GM06990 (cell line): Measurements from ENCODE around the gene ZNF214.

Experiments used
- DNase-seq: peaks from one replicate; pipeline ENCODE4 v3.0.0-alpha.2; 2011; ENCODE audit not compliant: insufficient read length; ENCODE audit errors: extremely low read depth
- H3K27me3 ChIP-seq: replicated peaks from 2 replicates; pipeline ENCODE4 v1.6.0; 2011; ENCODE audit warnings: low read length; ENCODE audit not compliant: control insufficient read depth, insufficient read depth
- H3K36me3 ChIP-seq: 2 replicates; pipeline ENCODE4 v1.5.1; 2011; ENCODE audit warnings: low read length; ENCODE audit not compliant: control insufficient read depth, insufficient read depth
- H3K4me3 ChIP-seq: replicated peaks from 2 replicates; pipeline ENCODE4 v1.5.1; 2011; ENCODE audit warnings: low read depth, mild to moderate bottlenecking, control low read depth, low read length
- TF ChIP-seq, protein P1 (sequence below): IDR thresholded peaks from 2 replicates; pipeline ENCODE4 v1.5.1; 2011; ENCODE audit warnings: low read length, control low read depth, mild to moderate bottlenecking, inconsistent platforms; ENCODE audit not compliant: insufficient read depth, poor library complexity, severe bottlenecking

Gene ZNF214

DNA sequence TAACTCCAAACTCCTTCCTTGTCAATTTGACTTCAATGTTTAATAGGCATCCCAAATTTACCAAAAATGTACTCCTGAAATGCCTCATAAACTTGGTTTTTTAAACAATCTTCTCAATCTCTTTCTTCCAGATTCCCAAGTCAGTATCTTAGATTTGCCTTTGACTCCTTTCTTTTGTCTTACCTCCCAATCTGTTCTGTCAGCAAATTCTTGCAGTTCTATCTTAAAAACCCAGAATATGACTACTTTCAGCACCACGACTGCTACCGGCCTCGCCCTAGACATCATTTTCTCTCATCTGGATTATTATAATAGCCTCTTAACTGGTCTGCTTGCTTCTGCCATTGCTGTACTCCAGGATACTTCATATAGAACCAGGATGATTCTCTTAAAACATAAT, 8.0 kb upstream of the ZNF214 start:
- no peaks in the 10 kb centered on the region for H3K27me3 ChIP-seq
- DNase-seq = no peak
- TF ChIP-seq, protein P1, sequence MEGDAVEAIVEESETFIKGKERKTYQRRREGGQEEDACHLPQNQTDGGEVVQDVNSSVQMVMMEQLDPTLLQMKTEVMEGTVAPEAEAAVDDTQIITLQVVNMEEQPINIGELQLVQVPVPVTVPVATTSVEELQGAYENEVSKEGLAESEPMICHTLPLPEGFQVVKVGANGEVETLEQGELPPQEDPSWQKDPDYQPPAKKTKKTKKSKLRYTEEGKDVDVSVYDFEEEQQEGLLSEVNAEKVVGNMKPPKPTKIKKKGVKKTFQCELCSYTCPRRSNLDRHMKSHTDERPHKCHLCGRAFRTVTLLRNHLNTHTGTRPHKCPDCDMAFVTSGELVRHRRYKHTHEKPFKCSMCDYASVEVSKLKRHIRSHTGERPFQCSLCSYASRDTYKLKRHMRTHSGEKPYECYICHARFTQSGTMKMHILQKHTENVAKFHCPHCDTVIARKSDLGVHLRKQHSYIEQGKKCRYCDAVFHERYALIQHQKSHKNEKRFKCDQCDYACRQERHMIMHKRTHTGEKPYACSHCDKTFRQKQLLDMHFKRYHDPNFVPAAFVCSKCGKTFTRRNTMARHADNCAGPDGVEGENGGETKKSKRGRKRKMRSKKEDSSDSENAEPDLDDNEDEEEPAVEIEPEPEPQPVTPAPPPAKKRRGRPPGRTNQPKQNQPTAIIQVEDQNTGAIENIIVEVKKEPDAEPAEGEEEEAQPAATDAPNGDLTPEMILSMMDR = no peak
- H3K36me3 ChIP-seq = no peaks in the 10 kb centered on the region
- H3K4me3 ChIP-seq = no peak overlapping the region

- TF ChIP-seq, protein P1 = no peak
- Histone ChIP-seq H3K36me3 (no peaks in the 10 kb centered on the region), H3K27me3 (no peaks in the 10 kb centered on the region), H3K4me3 (no peak overlapping the region)
- DNase-seq = no peak
These were observed 1.2 kb upstream of the ZNF214 start for GRCh38 chr11:7021318-7021717.

DNA sequence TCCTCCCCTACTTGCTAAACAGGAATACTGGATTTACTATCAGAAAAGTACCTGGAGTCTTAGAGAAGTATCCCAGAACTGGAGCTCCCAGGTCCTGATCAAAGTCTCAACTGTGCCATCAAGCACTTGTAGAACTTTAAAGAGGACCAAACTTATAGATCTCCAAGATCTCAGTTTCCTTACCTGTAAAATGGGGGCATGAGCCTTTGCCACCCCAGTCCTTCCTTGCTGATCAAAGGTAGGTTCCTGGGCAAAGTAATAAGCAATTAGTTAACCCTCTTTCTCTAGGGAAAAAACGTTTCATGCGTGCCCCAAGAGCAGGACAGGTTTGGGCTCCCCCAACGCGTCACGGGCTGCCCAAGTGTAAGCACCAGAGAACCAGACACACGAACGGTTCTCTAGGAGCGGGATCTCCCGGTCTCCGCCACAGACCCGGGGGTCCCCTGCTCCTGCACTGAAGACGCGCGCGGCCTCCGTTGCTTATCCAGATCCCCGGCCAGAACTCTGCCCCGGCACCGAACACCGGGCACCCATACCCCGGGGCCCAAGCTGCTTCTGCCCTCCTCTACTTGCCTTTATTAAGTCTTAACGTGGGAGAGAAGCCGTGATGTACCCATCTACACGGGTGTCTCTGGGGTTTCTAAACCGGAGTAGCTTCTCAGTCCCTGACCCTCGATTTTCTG, 505 bp downstream of the ZNF214 start:
- TF ChIP-seq, protein P1 = no peak
- no peaks in the 10 kb centered on the region for H3K27me3 ChIP-seq
- no peaks in the 10 kb centered on the region for H3K36me3 ChIP-seq
- DNase-seq = no peak
- H3K4me3 ChIP-seq = peak overlapping the region; percentile 50

- TF ChIP-seq, protein P1 = no peak
- no peak for DNase-seq
- H3K4me3 ChIP-seq = no peak overlapping the region
- H3K36me3 ChIP-seq = no peaks in the 10 kb centered on the region
- H3K27me3 ChIP-seq = no peaks in the 10 kb centered on the region
These were observed 4.1 kb downstream of the ZNF214 start for GRCh38 chr11:7016011-7016410.

DNA sequence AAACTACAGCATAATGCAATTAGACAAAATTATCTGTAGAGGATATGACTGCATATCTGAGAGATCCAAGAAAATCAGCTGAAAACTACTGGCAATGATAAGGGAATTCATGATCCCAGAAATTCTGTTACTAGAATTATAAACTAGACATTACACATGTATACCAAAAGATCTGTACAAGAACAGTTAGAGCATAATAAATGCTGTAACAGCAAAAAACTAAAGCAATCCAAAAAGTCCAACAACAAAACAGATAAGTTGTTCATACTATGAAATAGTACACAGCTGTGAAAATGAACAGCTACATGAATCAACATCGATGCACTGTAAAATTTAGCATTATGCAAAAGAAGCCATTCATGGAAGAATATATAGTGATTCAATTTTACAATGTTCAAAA, 6.0 kb downstream of the ZNF214 start:
- H3K4me3 ChIP-seq = no peak overlapping the region
- no peak for DNase-seq
- no peaks in the 10 kb centered on the region for H3K36me3 ChIP-seq
- TF ChIP-seq, protein P1 = no peak
- no peaks in the 10 kb centered on the region for H3K27me3 ChIP-seq

- no peak for DNase-seq
- Histone ChIP-seq H3K27me3 (no peaks in the 10 kb centered on the region), H3K4me3 (no peak overlapping the region), H3K36me3 (no peaks in the 10 kb centered on the region)
- TF ChIP-seq, protein P1 = no peak
These were observed 15.7 kb downstream of the ZNF214 start for GRCh38 chr11:7004482-7004881.
